PC-3 (cell line): ENCODE data around the gene TERB2. TPM values are rescaled to one million over a fixed set of nuclear protein-coding genes. Genes with fewer than 3 reads are reported as not detected.
"Not testable (repeated sequence)": the region's sequence is repeated elsewhere in the genome, so short reads cannot be mapped to it uniquely, and the experiment has no call there.

ENCODE experiments used
- ATAC-seq: fragments of 200-7000 bp; cut with Tn5 transposase; 2 replicates; pipeline ENCODE4 v1.9.1; 2020; ENCODE audit warnings: mild to moderate bottlenecking, moderate library complexity
- BruUV-seq: library from RNA; stranded (reverse); fragments of 400-500 nt; replicated peaks from 2 replicates; lab custom pipeline; 2021; lab: Mats Ljungman, UMichigan
- CTCF ChIA-PET: fragments of 300-600 bp; sonication (Branson Sonifier 250); formaldehyde crosslinking; loops from one replicate; lab custom pipeline; 2022; ENCODE audit warnings: antibody characterized with exemption; lab: Charles Lee
- POLR2A ChIA-PET: fragments of 300-600 bp; sonication (Branson Sonifier 250); formaldehyde crosslinking; loops from one replicate; lab custom pipeline; 2022; ENCODE audit warnings: antibody characterized with exemption; ENCODE audit not compliant: unreplicated experiment; lab: Charles Lee
- DNase-seq: peaks from one replicate; pipeline ENCODE4 v3.0.0-alpha.2; 2015
- H2AFZ ChIP-seq: fragments of 300-600 bp; sonication (generic); 2 replicates; pipeline ENCODE4 v1.6.0; 2016; ENCODE audit warnings: antibody characterized with exemption, low read length
- H3F3A ChIP-seq: fragments of 300-600 bp; sonication (generic); one replicate; pipeline ENCODE4 v1.6.0; 2017; ENCODE audit warnings: antibody characterized with exemption, low read length, control low read depth, mild to moderate bottlenecking; ENCODE audit not compliant: unreplicated experiment
- H3K27ac ChIP-seq: fragments of 300-600 bp; sonication (generic); 2 replicates; pipeline ENCODE4 v1.5.1; 2016; ENCODE audit warnings: mild to moderate bottlenecking, low read length
- H3K27me3 ChIP-seq: fragments of 300-600 bp; sonication (generic); 2 replicates; pipeline ENCODE4 v1.6.1; 2016; ENCODE audit warnings: low read length, mixed read lengths
- H3K36me3 ChIP-seq: fragments of 300-600 bp; sonication (generic); 2 replicates; pipeline ENCODE4 v1.6.1; 2016; ENCODE audit warnings: low read depth, mixed run types, low read length, mixed read lengths
- H3K4me1 ChIP-seq: fragments of 300-600 bp; sonication (generic); 2 replicates; pipeline ENCODE4 v1.5.1; 2016; ENCODE audit warnings: low read length; ENCODE audit not compliant: insufficient read depth
- H3K4me2 ChIP-seq: fragments of 300-600 bp; sonication (generic); 2 replicates; pipeline ENCODE4 v1.6.0; 2016; ENCODE audit warnings: low read length
- H3K4me3 ChIP-seq: fragments of 300-600 bp; sonication (generic); 2 replicates; pipeline ENCODE4 v1.5.1; 2016; ENCODE audit warnings: mild to moderate bottlenecking, low read length, mixed read lengths
- H3K79me2 ChIP-seq: fragments of 300-600 bp; sonication (generic); 2 replicates; pipeline ENCODE4 v1.6.1; 2017; ENCODE audit warnings: low read length, mixed read lengths
- H3K9ac ChIP-seq: fragments of 300-600 bp; sonication (generic); 2 replicates; pipeline ENCODE4 v1.6.0; 2016; ENCODE audit warnings: mild to moderate bottlenecking, low read length
- H3K9me2 ChIP-seq: fragments of 300-600 bp; sonication (generic); replicated peaks from 2 replicates; pipeline ENCODE4 v1.6.1; 2016; ENCODE audit warnings: mixed run types, low read length, mixed read lengths
- H3K9me3 ChIP-seq: fragments of 300-600 bp; sonication (generic); 2 replicates; pipeline ENCODE4 v1.6.1; 2016; ENCODE audit warnings: low read length, mixed read lengths
- H4K20me1 ChIP-seq: fragments of 300-600 bp; sonication (generic); 2 replicates; pipeline ENCODE4 v1.6.1; 2016; ENCODE audit warnings: low read length, mixed read lengths
- intact Hi-C: fragments of 100-400 bp; cut with micrococcal nuclease; formaldehyde crosslinking; loops from 2 replicates; pipeline ENCODE4 v1.9.0; 2023
- total RNA-seq: library from RNA; depleted of rRNA; stranded (reverse); fragments of >200 nt; gene quantifications from 2 replicates; pipeline ENCODE4 v1.2.3, GENCODE V29; 2014

TERB2 gene
- total RNA-seq, 1 experiment from 2014 or later: not detected

DNA sequence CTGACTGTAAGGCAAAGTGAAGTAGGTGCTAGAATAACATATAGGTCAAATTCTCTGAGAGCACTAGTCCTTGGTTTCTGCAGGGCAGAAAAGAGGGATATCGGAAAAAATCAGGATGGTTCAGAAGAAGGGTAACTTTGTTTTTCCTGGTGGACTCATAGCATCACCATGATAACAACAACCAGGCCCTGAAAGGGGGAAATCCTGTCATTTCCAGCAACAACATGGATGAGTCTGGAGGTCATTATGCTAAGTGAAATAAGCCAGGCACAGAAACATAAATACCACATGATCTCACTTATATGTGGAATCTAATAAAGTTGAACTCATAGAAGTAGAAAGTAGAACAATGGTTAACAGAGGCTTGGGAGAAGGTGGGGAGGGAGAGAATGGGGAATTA is 27.7 kb downstream of the TERB2 start:
- intact Hi-C loops, H2AFZ ChIP-seq, H3K36me3 ChIP-seq, H3K9me3 ChIP-seq, H3K4me2 ChIP-seq, POLR2A ChIA-PET, H3K4me3 ChIP-seq, DNase-seq, ATAC-seq, H4K20me1 ChIP-seq, H3K79me2 ChIP-seq, BruUV-seq, H3F3A ChIP-seq, H3K27ac ChIP-seq, CTCF ChIA-PET, H3K9me2 ChIP-seq, H3K9ac ChIP-seq, H3K27me3 ChIP-seq, H3K4me1 ChIP-seq: not testable (repeated sequence)

- ATAC-seq, CTCF ChIA-PET, H3K36me3 ChIP-seq, H3K79me2 ChIP-seq, H3K9me2 ChIP-seq, H3K9me3 ChIP-seq, intact Hi-C loops, H3K4me3 ChIP-seq, H4K20me1 ChIP-seq, H3K4me1 ChIP-seq, BruUV-seq, H2AFZ ChIP-seq, DNase-seq, H3K9ac ChIP-seq, H3F3A ChIP-seq, H3K4me2 ChIP-seq, H3K27ac ChIP-seq: not testable (repeated sequence)
- peaks cover 20% of the 10 kb centered on the region for H3K27me3 ChIP-seq
- POLR2A ChIA-PET: interaction anchor here (0.7 kb wide), 1 partner anchor 1647 kb away, joined by 3 read pairs; no protein-coding TSS in a partner anchor
Observed at GRCh38 chr15:44986346-44987055, 30.0 kb downstream of the TERB2 start.

DNA sequence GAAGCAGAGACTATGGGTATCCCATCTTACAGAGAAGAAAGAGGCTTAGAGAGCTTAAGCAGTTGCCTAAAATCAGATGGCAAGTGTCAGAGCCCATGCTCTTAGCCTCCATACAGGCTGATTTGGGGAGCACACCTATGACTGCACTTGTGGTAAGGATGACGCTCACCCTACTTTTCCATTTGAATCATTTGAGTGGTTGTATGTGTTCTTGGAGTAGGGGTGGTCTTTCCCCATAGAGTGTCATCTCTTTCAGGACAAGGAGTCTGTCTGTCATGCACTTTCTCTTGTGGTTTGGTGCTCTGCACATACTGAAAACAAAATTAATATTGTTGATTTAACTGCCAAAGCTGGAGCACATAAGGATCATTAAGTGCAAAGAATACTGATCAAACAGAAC is 31.2 kb downstream of the TERB2 start:
- H3K27ac ChIP-seq, H3K4me3 ChIP-seq, intact Hi-C loops, H3K36me3 ChIP-seq, H3F3A ChIP-seq, H3K79me2 ChIP-seq, DNase-seq, CTCF ChIA-PET, H3K4me2 ChIP-seq, H2AFZ ChIP-seq, H4K20me1 ChIP-seq, BruUV-seq, H3K9ac ChIP-seq, ATAC-seq, POLR2A ChIA-PET, H3K9me2 ChIP-seq, H3K4me1 ChIP-seq, H3K9me3 ChIP-seq: not testable (repeated sequence)
- peaks cover 20% of the 10 kb centered on the region for H3K27me3 ChIP-seq

DNA sequence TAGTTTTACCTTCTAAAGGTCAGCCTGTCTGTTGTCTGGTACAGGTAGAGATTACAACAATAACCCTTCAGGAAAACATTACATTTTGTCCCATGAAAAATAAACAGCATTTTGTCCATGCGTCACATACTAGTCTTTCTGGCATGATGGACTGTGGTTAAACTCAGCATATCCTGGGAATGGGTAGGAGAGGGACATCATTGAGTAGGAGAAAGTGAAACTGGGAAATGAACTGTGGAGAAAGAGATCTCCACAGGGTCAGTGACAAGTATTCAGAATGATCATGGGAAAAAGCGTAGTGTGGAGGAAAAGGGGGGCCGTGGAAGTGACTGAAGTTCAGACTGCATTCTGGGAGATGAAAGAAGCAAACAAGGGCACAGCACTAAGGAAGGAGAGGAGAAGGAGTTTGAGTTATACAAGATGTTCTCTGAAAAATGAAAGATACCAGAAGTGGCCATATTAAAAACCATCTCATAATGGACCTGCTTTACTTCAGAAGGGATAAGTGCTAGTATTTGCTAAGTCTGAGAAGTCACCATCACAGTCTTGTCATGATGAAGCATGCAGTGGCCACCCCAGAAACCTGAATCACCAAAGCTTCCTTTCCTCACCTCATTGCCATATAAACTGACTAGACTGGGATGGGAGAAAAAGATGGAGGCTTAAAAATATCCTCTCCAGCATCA is 31.8 kb downstream of the TERB2 start:
- H3K4me3 ChIP-seq, intact Hi-C loops: not testable (repeated sequence)

GRCh38 chr15:44988870-44989219 is 32.4 kb downstream of the TERB2 start:
- DNase-seq, H3K79me2 ChIP-seq, H3K9me2 ChIP-seq, ATAC-seq, H3K9ac ChIP-seq, intact Hi-C loops, H3K27ac ChIP-seq, H3F3A ChIP-seq, CTCF ChIA-PET, H4K20me1 ChIP-seq, H3K4me3 ChIP-seq, BruUV-seq, H3K4me2 ChIP-seq, POLR2A ChIA-PET, H3K4me1 ChIP-seq, H3K36me3 ChIP-seq, H3K9me3 ChIP-seq, H2AFZ ChIP-seq: not testable (repeated sequence)
- peaks cover 20% of the 10 kb centered on the region for H3K27me3 ChIP-seq

More for the DNA sequence above, 31.8 kb downstream of the TERB2 start:
- peaks cover 20% of the 10 kb centered on the region for H3K27me3 ChIP-seq
- ATAC-seq, POLR2A ChIA-PET, H3K27ac ChIP-seq, CTCF ChIA-PET, H3F3A ChIP-seq, H3K79me2 ChIP-seq, BruUV-seq, H3K4me2 ChIP-seq, H2AFZ ChIP-seq, H3K36me3 ChIP-seq, H3K4me1 ChIP-seq, H4K20me1 ChIP-seq, DNase-seq, H3K9ac ChIP-seq, H3K9me2 ChIP-seq, H3K9me3 ChIP-seq: not testable (repeated sequence)

DNA sequence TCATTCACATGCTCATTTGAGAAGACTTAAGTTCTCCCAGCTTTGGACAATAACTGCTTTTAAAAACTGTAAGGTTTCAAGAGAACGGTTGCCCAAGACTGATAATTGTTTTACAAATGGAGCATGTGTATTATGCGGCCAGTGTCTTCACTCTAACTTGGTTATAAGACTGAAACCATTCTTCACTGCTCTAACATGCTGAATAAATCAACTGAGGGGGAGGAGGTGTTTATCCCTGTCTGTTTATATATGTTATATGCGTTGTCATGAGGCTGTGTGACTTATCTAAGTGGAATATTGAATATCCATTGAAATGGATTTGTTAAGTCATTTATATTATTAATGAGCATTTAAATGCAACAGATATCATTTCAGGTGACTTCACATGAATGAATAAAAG is 41.1 kb downstream of the TERB2 start:
- POLR2A ChIA-PET, BruUV-seq: not testable (repeated sequence)

More for the DNA sequence above, 41.1 kb downstream of the TERB2 start:
- H4K20me1 ChIP-seq, H3K79me2 ChIP-seq, H3K9me3 ChIP-seq, intact Hi-C loops, H3K9me2 ChIP-seq, CTCF ChIA-PET, H3K9ac ChIP-seq, H2AFZ ChIP-seq, H3K27ac ChIP-seq, H3K36me3 ChIP-seq, H3K4me2 ChIP-seq, ATAC-seq, H3K4me1 ChIP-seq, H3K4me3 ChIP-seq, H3F3A ChIP-seq, DNase-seq: not testable (repeated sequence)
- peaks cover 17% of the 10 kb centered on the region for H3K27me3 ChIP-seq
